MG63 (cell line): ENCODE data around the gene USP17L17. TPM values are rescaled to one million over a fixed set of nuclear protein-coding genes. Genes with fewer than 3 reads are reported as not detected.
"Not testable (repeated sequence)": the region's sequence is repeated elsewhere in the genome, so short reads cannot be mapped to it uniquely, and the experiment has no call there.

Experiments used
- DNase-seq: peaks from one replicate; pipeline ENCODE4 v3.0.0-alpha.2; 2020
- H3K27me3 ChIP-seq: fragments of 250-450 bp; sonication (Bioruptor Pico); 2 replicates; pipeline ENCODE4 v1.5.1; 2020; ENCODE audit warnings: mild to moderate bottlenecking, moderate library complexity
- H3K36me3 ChIP-seq: fragments of 250-450 bp; sonication (Bioruptor Pico); 2 replicates; pipeline ENCODE4 v1.5.1; 2020; ENCODE audit warnings: mild to moderate bottlenecking, moderate library complexity
- H3K4me3 ChIP-seq: fragments of 250-450 bp; sonication (Bioruptor Pico); 2 replicates; pipeline ENCODE4 v1.5.1; 2020; ENCODE audit warnings: mild to moderate bottlenecking, moderate library complexity
- H3K9me3 ChIP-seq: fragments of 250-450 bp; sonication (Bioruptor Pico); 2 replicates; pipeline ENCODE4 v1.5.1; 2020; ENCODE audit warnings: mild to moderate bottlenecking, moderate library complexity
- total RNA-seq: library from RNA; depleted of rRNA; stranded (reverse); fragments of >200 nt; shearing (Covaris generic); gene quantifications from 2 replicates; pipeline ENCODE4 v1.2.3, GENCODE V29; 2014; ENCODE audit warnings: low replicate concordance; rRNA removed

The USP17L17 gene
- not detected in 2 replicates for total RNA-seq

- not testable (repeated sequence) for DNase-seq, H3K4me3 ChIP-seq, H3K27me3 ChIP-seq, H3K9me3 ChIP-seq, H3K36me3 ChIP-seq
Observed at GRCh38 chr4:9243579-9243978, at the start of gene USP17L17. Gene USP17L17, plus strand, starts transcription at chr4:9243879. Its CDS starts 0 bp downstream, at chr4:9243879.

GRCh38 chr4:9210357-9210756, 33.3 kb upstream of the USP17L17 start, which contains the start of gene USP17L10:
Gene USP17L10, plus strand, starts transcription at chr4:9210657. Its CDS starts 0 bp downstream, at chr4:9210657.
- DNase-seq, H3K27me3 ChIP-seq, H3K36me3 ChIP-seq, H3K9me3 ChIP-seq, H3K4me3 ChIP-seq: not testable (repeated sequence)

- H3K27me3 ChIP-seq, DNase-seq, H3K9me3 ChIP-seq, H3K36me3 ChIP-seq, H3K4me3 ChIP-seq: not testable (repeated sequence)
Observed at GRCh38 chr4:9214701-9215100, 29.0 kb upstream of the USP17L17 start.

GRCh38 chr4:9215105-9215504, 28.6 kb upstream of the USP17L17 start, which contains the start of gene USP17L11:
Gene USP17L11, plus strand, starts transcription at chr4:9215405. Its CDS starts 0 bp downstream, at chr4:9215405.
- not testable (repeated sequence) for H3K27me3 ChIP-seq, H3K4me3 ChIP-seq, H3K9me3 ChIP-seq, H3K36me3 ChIP-seq, DNase-seq

- H3K27me3 ChIP-seq, H3K4me3 ChIP-seq, H3K9me3 ChIP-seq, H3K36me3 ChIP-seq, DNase-seq: not testable (repeated sequence)
Observed at GRCh38 chr4:9219852-9220251, 23.8 kb upstream of the USP17L17 start, which contains the start of gene USP17L12. Gene USP17L12, plus strand, starts transcription at chr4:9220152. Its CDS starts 0 bp downstream, at chr4:9220152.

- not testable (repeated sequence) for DNase-seq, H3K27me3 ChIP-seq, H3K4me3 ChIP-seq, H3K9me3 ChIP-seq, H3K36me3 ChIP-seq
Observed at GRCh38 chr4:9224596-9224995, 19.1 kb upstream of the USP17L17 start, which contains the start of gene USP17L13. Gene USP17L13, plus strand, starts transcription at chr4:9224896. Its CDS starts 0 bp downstream, at chr4:9224896.

GRCh38 chr4:9230249-9230648, 13.4 kb upstream of the USP17L17 start:
- H3K36me3 ChIP-seq, H3K9me3 ChIP-seq, H3K4me3 ChIP-seq, DNase-seq, H3K27me3 ChIP-seq: not testable (repeated sequence)

- not testable (repeated sequence) for H3K27me3 ChIP-seq, H3K36me3 ChIP-seq, DNase-seq, H3K9me3 ChIP-seq, H3K4me3 ChIP-seq
Observed at GRCh38 chr4:9234085-9234484, 9.6 kb upstream of the USP17L17 start, which contains the start of gene USP17L15. Gene USP17L15, plus strand, starts transcription at chr4:9234385. Its CDS starts 0 bp downstream, at chr4:9234385.

- not testable (repeated sequence) for H3K4me3 ChIP-seq, H3K36me3 ChIP-seq, H3K9me3 ChIP-seq, DNase-seq, H3K27me3 ChIP-seq
Observed at GRCh38 chr4:9238461-9238860, 5.2 kb upstream of the USP17L17 start.

- not testable (repeated sequence) for H3K27me3 ChIP-seq, H3K36me3 ChIP-seq, H3K9me3 ChIP-seq, H3K4me3 ChIP-seq, DNase-seq
Observed at GRCh38 chr4:9247953-9248680, 4.4 kb downstream of the USP17L17 start, which contains the start of gene USP17L18. Gene USP17L18, plus strand, starts transcription at chr4:9248630. Its CDS starts 0 bp downstream, at chr4:9248630.

- not testable (repeated sequence) for H3K9me3 ChIP-seq, DNase-seq, H3K27me3 ChIP-seq, H3K36me3 ChIP-seq, H3K4me3 ChIP-seq
Observed at GRCh38 chr4:9253078-9253477, 9.4 kb downstream of the USP17L17 start, which contains the start of gene USP17L19. Gene USP17L19, plus strand, starts transcription at chr4:9253378. Its CDS starts 0 bp downstream, at chr4:9253378.

- not testable (repeated sequence) for H3K27me3 ChIP-seq, H3K36me3 ChIP-seq, DNase-seq, H3K4me3 ChIP-seq, H3K9me3 ChIP-seq
Observed at GRCh38 chr4:9257824-9258223, 14.1 kb downstream of the USP17L17 start, which contains the start of gene USP17L20. Gene USP17L20, plus strand, starts transcription at chr4:9258124. Its CDS starts 0 bp downstream, at chr4:9258124.

GRCh38 chr4:9262572-9262971, 18.9 kb downstream of the USP17L17 start, which contains the start of gene USP17L21:
Gene USP17L21, plus strand, starts transcription at chr4:9262872. Its CDS starts 0 bp downstream, at chr4:9262872.
- H3K36me3 ChIP-seq, DNase-seq, H3K9me3 ChIP-seq, H3K27me3 ChIP-seq, H3K4me3 ChIP-seq: not testable (repeated sequence)

- DNase-seq, H3K4me3 ChIP-seq, H3K27me3 ChIP-seq, H3K36me3 ChIP-seq, H3K9me3 ChIP-seq: not testable (repeated sequence)
Observed at GRCh38 chr4:9267319-9267718, 23.6 kb downstream of the USP17L17 start, which contains the start of gene USP17L22. Gene USP17L22, plus strand, starts transcription at chr4:9267619. Its CDS starts 0 bp downstream, at chr4:9267619.

- not testable (repeated sequence) for DNase-seq, H3K27me3 ChIP-seq, H3K9me3 ChIP-seq, H3K36me3 ChIP-seq, H3K4me3 ChIP-seq
Observed at GRCh38 chr4:9271719-9272118, 28.0 kb downstream of the USP17L17 start.
